HFF-Myc (cell line): ENCODE measurements around the gene CDCA5.

Experiments used
- DNase-seq: peaks from one replicate; pipeline ENCODE4 v3.0.0-alpha.2; 2011; ENCODE audit warnings: low read depth; ENCODE audit errors: extremely low read depth
- H3K4me3 ChIP-seq: replicated peaks from 2 replicates; pipeline ENCODE4 v1.5.1; 2011; ENCODE audit warnings: low read depth, mild to moderate bottlenecking, control low read depth, low read length
- TF ChIP-seq, protein P1 (sequence below): IDR thresholded peaks from 2 replicates; pipeline ENCODE4 v1.5.1; 2012; ENCODE audit warnings: mild to moderate bottlenecking, low read depth, low read length, control low read depth; ENCODE audit errors: missing control alignments

CDCA5 gene

DNA sequence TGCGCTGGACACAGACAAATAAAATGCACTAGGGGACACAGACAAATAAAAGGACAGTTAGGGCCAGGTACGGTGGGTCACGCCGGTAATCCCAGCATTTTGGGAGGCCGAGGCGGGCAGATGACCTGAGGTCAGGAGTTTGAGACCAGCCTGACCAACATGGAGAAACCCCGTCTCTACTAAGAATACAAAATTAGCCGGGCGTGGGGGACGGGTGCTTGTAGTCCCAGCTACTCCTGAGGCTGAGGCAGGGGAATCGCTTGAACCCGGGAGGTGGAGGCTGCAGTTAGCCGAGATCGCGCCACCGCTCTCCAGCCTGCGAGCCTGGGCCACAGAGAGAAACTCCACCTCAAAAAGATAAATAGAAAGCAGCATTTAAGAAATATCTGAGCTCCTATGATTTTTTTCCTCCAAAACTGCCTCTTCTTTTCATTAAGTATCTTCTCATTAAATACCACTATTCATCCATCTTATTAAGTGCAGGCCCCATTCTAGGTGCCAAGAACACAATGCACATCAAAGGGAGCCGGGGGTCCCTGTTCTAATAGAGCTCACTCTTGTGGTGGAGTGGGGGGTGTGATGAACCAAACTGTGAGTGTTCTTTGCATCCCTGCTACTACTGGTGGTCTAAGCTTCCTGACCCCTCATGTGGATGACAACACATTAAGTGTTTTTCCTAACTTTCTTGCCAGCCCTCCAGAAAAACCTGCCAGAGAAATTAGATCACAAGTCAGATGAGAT is 34.4 kb upstream of the CDCA5 start:
- DNase-seq: no peak
- TF ChIP-seq, protein P1, sequence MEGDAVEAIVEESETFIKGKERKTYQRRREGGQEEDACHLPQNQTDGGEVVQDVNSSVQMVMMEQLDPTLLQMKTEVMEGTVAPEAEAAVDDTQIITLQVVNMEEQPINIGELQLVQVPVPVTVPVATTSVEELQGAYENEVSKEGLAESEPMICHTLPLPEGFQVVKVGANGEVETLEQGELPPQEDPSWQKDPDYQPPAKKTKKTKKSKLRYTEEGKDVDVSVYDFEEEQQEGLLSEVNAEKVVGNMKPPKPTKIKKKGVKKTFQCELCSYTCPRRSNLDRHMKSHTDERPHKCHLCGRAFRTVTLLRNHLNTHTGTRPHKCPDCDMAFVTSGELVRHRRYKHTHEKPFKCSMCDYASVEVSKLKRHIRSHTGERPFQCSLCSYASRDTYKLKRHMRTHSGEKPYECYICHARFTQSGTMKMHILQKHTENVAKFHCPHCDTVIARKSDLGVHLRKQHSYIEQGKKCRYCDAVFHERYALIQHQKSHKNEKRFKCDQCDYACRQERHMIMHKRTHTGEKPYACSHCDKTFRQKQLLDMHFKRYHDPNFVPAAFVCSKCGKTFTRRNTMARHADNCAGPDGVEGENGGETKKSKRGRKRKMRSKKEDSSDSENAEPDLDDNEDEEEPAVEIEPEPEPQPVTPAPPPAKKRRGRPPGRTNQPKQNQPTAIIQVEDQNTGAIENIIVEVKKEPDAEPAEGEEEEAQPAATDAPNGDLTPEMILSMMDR: no peak
- H3K4me3 ChIP-seq: no peak overlapping the region

DNA sequence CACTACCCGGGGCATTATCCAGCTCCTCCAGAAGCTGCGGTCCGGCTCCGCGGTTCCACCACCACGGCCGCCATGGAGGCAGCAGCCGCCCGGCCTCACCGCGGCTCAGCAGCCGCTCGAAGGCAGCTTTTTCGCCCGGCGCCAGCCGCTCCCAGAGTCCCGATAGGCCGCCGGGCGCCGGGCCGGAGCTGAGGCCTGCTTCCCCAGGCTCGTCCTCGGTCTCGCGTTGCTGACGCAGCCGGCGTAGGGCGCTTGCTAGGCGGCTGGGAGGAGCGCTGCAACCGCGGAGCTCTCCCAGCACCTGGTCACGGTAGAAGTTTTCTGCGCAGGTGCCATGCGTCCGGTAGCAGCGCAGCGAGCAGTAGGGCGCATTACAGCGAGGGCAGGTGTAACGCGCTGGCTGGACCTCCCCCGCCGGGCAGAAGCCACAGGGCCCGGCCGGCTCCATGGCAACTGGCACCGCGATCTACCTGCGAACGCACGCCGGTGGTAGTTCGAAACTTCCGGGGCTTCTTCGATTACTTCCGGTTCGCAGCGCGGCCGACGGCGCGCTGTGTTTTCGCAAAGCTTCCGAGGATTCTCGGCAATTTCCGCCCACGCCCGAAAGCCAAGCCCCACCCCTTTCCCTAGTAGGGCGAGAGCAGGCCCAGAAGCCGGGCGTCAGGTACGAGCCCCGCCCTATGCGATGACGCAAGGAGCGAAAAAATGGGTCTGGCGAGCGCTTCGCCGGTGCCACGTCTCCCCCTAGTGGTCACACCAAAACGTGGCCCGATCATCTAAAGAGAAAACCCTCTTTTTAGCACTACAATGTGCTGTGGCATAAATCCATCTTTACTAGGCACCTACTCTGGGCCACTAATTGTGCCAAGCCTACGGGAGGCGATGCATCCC is 33.6 kb upstream of the CDCA5 start, which contains the start of gene ZNHIT2:
ZNHIT2 (minus strand) TSS at position 496 of the 891 bp plus-strand sequence; CDS start at position 448, 48 bp downstream.
- TF ChIP-seq, protein P1: peak; percentile 91
- H3K4me3 ChIP-seq: peak within 1 kb of the TSS; percentile 94
- peak; percentile 96 for DNase-seq

DNA sequence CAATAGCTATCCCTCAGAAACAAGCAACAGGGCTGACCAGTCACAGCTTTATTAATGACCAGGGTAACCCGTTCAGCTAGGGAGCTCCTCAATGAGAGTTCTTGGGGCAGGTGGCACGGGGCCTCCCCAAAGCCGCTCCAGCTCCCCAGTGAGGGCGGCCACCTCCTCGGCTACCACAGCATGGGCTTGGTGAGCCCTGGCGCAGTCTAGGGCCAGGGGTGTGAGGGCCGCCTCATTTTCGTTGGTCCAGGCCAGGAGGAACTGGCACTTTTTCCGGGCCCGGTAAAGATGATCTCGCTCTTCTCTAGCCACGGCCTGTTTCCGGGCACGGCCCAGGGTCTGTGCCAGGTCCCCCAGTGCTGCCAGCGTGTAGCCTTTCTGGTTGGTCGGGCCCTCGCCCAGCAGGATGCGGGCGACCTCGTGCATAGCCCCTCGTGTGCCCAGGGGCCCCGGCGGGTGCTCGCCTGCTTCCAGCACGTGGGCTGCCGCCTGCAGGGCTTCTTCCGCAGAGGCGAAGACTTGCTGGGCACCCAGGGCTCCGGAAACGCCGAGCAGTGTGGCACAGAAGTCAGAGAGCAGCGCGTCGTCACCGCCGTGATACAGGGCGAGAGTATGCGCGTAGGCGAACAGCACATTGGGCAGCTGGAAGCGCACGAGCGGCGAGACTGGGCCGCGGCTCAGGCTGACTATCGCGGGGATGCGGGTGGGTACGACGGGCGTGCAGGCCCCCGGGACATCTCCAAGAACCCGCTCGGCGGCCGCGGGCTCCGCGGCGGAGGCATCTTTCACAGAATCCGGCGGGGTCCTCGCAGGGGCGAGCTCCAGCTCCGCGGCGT is 32.7 kb upstream of the CDCA5 start:
- DNase-seq: no peak
- TF ChIP-seq, protein P1: no peak
- peak overlapping the region; percentile 94 for H3K4me3 ChIP-seq

DNA sequence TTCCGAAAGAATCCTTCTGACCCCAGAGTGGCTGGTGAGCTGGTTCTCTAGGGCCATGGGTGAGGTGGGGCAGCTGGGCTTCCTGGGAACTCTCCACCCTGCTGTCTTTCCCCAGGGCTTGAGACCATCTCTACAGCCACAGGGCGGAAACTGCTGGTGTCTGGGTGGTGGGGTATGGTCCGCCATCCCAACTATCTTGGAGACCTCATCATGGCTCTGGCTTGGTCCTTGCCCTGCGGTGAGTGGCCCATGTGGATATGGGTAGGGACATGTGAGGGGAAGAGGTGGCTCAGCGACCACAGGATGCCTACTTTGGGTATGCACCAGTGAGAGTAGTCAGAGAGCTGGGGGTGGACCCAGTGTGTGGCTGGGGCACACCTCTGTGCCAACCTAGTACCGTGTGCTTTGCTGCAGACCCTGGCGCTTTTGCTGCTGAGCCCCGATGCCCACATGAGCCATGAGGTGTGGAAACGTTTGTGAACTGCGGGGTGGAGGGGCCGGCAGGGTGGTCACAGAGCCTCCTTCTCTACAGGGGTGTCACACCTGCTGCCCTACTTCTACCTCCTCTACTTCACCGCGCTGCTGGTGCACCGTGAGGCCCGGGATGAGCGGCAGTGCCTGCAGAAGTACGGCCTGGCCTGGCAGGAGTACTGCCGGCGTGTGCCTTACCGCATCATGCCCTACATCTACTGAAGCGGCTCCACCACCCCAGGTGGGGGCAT is 31.7 kb upstream of the CDCA5 start:
- no peak for DNase-seq
- TF ChIP-seq, protein P1: no peak
- peak overlapping the region; percentile 94; the same call in 1 of the 2 replicates for H3K4me3 ChIP-seq

DNA sequence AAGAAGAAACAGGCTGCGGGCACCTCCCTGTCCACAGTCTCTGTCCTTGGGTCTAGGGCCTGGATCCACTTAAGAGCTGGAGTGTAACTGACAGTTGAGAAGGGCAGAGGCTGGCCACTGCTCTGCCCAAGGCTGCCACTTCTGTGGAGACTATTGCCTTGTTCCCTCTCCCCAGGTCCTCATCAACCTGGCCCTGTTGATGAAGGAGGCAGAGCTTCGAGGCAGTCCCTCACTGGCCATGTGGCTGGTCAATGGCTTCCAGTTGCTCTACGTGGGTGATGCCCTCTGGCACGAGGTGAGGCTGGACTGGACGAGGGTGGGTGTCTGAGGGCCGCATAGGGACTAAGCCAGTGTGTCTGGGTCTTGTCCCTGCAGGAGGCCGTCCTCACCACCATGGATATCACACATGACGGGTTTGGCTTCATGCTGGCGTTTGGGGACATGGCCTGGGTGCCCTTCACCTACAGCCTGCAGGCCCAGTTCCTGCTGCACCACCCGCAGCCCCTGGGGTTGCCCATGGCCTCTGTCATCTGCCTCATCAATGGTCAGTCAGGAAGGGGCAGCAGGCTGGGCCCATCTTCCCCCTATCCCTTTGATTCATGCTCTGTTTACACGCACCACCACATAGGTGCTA is 30.8 kb upstream of the CDCA5 start:
- no peak overlapping the region for H3K4me3 ChIP-seq
- DNase-seq: no peak
- TF ChIP-seq, protein P1: no peak
